HG02588 (cell line): Measurements from ENCODE around the gene SPATA17.

ENCODE experiments used
- ATAC-seq: cut with Tn5 transposase; IDR thresholded peaks from one replicate; pipeline ENCODE4 v1.9.1; 2021; ENCODE audit warnings: mild to moderate bottlenecking, moderate library complexity; ENCODE audit not compliant: unreplicated experiment

The SPATA17 gene

DNA sequence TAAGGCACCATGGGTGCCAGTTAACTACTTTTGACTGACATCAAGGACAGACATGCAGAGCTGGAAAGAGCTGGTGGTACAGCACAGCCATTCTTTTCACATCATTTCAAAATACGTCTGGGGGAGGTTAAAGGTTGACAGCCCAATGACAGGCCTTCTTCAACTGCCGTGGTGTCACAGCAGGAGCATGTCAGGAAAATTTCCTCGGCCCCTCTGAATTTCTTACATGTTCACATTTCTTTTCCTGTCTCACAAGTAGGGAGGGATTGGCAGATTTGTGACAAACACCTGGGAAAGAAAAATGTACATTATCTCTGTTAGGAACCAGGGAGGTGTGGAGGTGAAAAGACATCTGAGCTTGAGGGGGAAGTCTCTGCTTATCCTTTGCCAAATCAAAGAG lies 279.1 kb downstream of the SPATA17 start:
- no peak for ATAC-seq

DNA sequence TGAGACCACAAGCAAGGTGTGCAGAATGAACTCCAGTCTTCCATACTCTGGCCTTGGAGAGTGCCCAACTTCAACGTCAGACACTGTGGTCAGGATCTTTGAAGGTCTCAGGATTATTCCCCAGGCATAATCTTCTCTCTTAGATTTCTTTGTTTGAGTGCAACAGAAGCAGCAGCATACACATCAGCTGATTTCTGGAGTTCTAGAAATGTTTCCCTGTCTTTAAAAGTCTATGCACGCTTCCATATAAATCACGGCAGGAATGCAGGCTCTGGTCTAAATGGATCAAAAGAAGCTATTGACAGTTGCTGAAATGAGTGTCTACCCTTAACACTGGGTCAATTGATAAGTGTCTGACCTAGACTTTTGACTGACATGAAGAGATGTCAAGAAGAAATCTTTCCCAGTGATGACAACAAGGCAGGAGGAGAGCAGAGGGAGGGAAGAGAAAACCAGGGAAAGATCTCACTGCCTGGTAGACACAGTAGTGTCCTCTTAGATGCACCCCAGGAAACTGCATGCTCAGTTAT lies 279.7 kb downstream of the SPATA17 start:
- no peak for ATAC-seq

- no peak for ATAC-seq
Observed at GRCh38 chr1:217911908-217912307, 280.8 kb downstream of the SPATA17 start.

DNA sequence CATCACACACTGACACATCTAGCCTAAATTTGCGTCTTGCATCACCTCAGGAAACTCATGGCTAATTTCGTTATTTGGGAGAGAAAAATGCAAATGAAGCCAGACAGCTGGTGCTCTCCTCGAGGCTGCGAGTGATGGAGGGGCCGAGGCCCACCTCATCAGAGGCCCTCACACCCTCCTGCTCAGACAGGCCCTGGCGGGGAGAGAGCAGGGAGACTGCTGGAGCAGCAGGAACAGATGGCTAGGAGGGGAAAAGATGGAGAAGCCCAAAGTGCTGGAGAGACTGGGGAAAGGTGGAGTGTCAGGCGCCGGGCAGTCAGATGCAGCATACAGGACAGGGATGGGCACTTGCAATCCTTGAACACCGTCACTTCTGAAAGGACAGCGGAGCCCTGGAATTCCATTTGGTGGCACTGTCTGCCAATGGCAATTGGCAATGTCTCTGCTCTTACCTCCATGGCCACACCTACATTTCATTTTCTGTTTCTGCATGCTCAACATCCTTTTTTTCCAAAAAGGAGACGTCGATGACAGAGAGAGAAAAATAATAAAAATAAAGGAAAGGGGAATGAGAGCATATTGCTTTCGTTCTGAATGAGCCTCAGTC lies 286.2 kb downstream of the SPATA17 start:
- no peak for ATAC-seq

DNA sequence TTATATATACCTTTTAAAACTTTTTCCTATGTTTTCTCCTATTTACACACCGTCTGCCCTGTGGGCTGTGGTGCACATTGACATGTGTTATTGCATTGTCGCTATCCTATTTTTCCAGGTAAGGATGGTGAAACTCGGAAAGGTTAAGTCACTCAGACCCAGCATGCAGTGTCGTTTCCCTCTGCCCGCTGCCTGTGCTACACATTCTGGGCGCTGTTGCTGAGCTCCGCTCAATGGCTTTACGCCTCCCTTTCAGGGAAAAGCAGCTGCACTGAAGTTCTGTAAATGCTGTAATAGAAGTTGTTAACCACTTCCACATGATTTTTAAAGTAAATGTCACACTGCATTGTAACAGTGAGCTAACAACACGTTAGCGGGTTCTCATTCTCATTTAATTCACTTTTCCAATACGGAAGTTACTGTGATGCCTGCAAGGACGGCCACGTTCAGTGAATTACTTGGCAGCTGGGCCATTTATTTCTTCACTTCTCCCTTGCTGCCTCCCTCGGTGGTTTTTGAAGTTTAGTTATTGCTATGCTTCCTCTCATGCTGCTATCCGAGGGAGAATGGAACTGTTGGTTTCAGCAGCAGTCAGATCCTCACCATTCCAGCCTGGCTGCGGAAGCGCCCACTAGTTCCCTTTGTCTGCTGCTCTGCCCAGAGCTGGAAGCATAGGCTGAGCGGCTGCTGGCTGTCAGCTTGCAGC lies 288.7 kb downstream of the SPATA17 start:
- no peak for ATAC-seq
